Umbilical cord (tissue), 2 donors: ENCODE results near the gene RILPL1. TPM values are rescaled to one million over a fixed set of nuclear protein-coding genes. Genes with fewer than 3 reads are reported as not detected.
"Not testable (repeated sequence)": the region's sequence is repeated elsewhere in the genome, so short reads cannot be mapped to it uniquely, and the experiment has no call there.

Experiments
- DNase-seq: peaks from one replicate; pipeline ENCODE4 v3.0.0-alpha.2; 2015; ENCODE audit warnings: low spot score
- total RNA-seq: library from RNA; depleted of rRNA; stranded (reverse); fragments of >200 nt; gene quantifications from one replicate; pipeline ENCODE4 v1.2.3, GENCODE V29; 2014; ENCODE audit warnings: low replicate concordance; ENCODE audit not compliant: insufficient read depth

RILPL1 gene
- total RNA-seq, 1 donor from 2014 or later = 8.2 TPM

- DNase-seq = no peak
Observed at GRCh38 chr12:123468786-123469185, 64.7 kb downstream of the RILPL1 start.

- no peak for DNase-seq
Observed at GRCh38 chr12:123465084-123465483, 68.4 kb downstream of the RILPL1 start.

GRCh38 chr12:123463174-123463573, 70.3 kb downstream of the RILPL1 start:
- DNase-seq = not testable (repeated sequence)

GRCh38 chr12:123457980-123458779, 75.3 kb downstream of the RILPL1 start, which contains the start of gene SNRNP35:
TSS of gene SNRNP35 (plus strand) at chr12:123458139. CDS start at chr12:123465541, 7,402 bp downstream.
- DNase-seq = peak; percentile 95

- DNase-seq = peak; percentile 28
Observed at GRCh38 chr12:123453165-123453564, 80.4 kb downstream of the RILPL1 start.

- not testable (repeated sequence) for DNase-seq
Observed at GRCh38 chr12:123452276-123452550, 81.3 kb downstream of the RILPL1 start.

- no peak for DNase-seq
Observed at GRCh38 chr12:123450636-123451035, 82.9 kb downstream of the RILPL1 start.

- no peak for DNase-seq
Observed at GRCh38 chr12:123449856-123450255, 83.7 kb downstream of the RILPL1 start.

GRCh38 chr12:123449249-123449733, 84.2 kb downstream of the RILPL1 start:
- DNase-seq = no peak

- DNase-seq = no peak
Observed at GRCh38 chr12:123446333-123446713, 87.2 kb downstream of the RILPL1 start.

GRCh38 chr12:123445388-123446332, 87.9 kb downstream of the RILPL1 start:
- peak; percentile 79 for DNase-seq

- no peak for DNase-seq
Observed at GRCh38 chr12:123444092-123445026, 89.2 kb downstream of the RILPL1 start.

GRCh38 chr12:123442774-123443173, 90.7 kb downstream of the RILPL1 start:
- DNase-seq = no peak

GRCh38 chr12:123441523-123442164, 91.9 kb downstream of the RILPL1 start:
- peak; percentile 29 for DNase-seq

- DNase-seq = peak; percentile 86
Observed at GRCh38 chr12:123436017-123436964, 97.2 kb downstream of the RILPL1 start, which contains the start of gene RILPL2. TSS of gene RILPL2 (minus strand) at chr12:123436684. CDS start at chr12:123436420, 264 bp downstream.

- no peak for DNase-seq
Observed at GRCh38 chr12:123435636-123436016, 97.9 kb downstream of the RILPL1 start.

GRCh38 chr12:123433615-123434014, 99.9 kb downstream of the RILPL1 start:
- no peak for DNase-seq

GRCh38 chr12:123431951-123432817, 101.3 kb downstream of the RILPL1 start:
- DNase-seq = not testable (repeated sequence)
